ENCODE results near the gene FALEC. TPM values are rescaled to one million over a fixed set of nuclear protein-coding genes. Genes with fewer than 3 reads are reported as not detected.

Gene FALEC
- total and polyA plus RNA-seq, 2 experiments from 2014 or later: 1.7 TPM; not detected in 1

DNA sequence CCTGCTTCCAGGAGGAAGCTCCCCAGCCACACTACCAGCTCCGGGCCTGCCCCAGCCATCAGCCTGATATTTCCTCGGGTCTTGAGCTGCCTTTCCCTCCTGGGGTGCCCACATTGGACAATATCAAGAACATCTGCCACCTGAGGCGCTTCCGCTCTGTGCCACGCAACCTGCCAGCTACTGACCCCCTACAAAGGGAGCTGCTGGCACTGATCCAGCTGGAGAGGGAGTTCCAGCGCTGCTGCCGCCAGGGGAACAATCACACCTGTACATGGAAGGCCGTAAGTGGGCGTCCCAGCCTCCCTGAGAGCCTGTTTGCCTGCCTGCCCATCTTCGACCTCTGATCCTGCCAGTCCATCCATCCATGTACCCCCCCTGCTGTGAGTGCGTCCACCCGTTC, 4.0 kb upstream of the FALEC start:
- TF ChIP-seq EZH2 (IDR thresholded peaks at IDR 0.05; ENCODE audit: low read depth, unreplicated experiment): no peak
- TF ChIP-seq POLR2AphosphoS5 (IDR thresholded peaks at IDR 0.05; ENCODE audit: low read depth): no peak
- TF ChIP-seq, protein P1, sequence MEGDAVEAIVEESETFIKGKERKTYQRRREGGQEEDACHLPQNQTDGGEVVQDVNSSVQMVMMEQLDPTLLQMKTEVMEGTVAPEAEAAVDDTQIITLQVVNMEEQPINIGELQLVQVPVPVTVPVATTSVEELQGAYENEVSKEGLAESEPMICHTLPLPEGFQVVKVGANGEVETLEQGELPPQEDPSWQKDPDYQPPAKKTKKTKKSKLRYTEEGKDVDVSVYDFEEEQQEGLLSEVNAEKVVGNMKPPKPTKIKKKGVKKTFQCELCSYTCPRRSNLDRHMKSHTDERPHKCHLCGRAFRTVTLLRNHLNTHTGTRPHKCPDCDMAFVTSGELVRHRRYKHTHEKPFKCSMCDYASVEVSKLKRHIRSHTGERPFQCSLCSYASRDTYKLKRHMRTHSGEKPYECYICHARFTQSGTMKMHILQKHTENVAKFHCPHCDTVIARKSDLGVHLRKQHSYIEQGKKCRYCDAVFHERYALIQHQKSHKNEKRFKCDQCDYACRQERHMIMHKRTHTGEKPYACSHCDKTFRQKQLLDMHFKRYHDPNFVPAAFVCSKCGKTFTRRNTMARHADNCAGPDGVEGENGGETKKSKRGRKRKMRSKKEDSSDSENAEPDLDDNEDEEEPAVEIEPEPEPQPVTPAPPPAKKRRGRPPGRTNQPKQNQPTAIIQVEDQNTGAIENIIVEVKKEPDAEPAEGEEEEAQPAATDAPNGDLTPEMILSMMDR (conservative IDR thresholded peaks at IDR 0.05; ENCODE audit: low read depth in 2 of 2): no peak
- TF ChIP-seq NANOG (IDR thresholded peaks at IDR 0.05; ENCODE audit: borderline replicate concordance): no peak
- DNase-seq (ENCODE audit: low spot score): no peak
- peaks cover 10% of the 10 kb centered on the region for H3K4me1 Mint-ChIP-seq
- 0 out of 2 replicates have a peak, but pooled peaks cover 5% of the 10 kb centered on the region for H3K36me3 ChIP-seq (ENCODE audit: insufficient read depth)
- no peak overlapping the region for H3K4me3 ChIP-seq
- H3K79me2 ChIP-seq (replicated peaks; ENCODE audit: insufficient read depth): no peaks in the 10 kb centered on the region
- H4K20me1 ChIP-seq (replicated peaks; ENCODE audit: insufficient read depth): no peaks in the 10 kb centered on the region
- H3K27ac ChIP-seq (ENCODE audit: low read depth): no peak overlapping the region
- no peak overlapping the region for H3K27ac Mint-ChIP-seq
- H3K4me3 Mint-ChIP-seq: no peak overlapping the region; the same call in 2 of the 3 replicates
- H3K9me3 Mint-ChIP-seq: no peaks in the 10 kb centered on the region; the same call in 2 of the 3 replicates
- H3K27me3 ChIP-seq (ENCODE audit: insufficient read depth): no peaks in the 10 kb centered on the region
- no peak overlapping the region for H2AFZ ChIP-seq
- 0 out of 2 replicates have a peak, but pooled peaks cover 9% of the 10 kb centered on the region for H3F3A ChIP-seq (replicated peaks; ENCODE audit: low read depth)
- H3K27me3 Mint-ChIP-seq (ENCODE audit: insufficient read depth, low read depth, poor library complexity): peaks cover 29% of the 10 kb centered on the region
- H3K36me3 Mint-ChIP-seq (ENCODE audit: low read depth): peaks cover 17% of the 10 kb centered on the region
- ATAC-seq: no peak
- peaks cover 3% of the 10 kb centered on the region; the same call in 1 of the 2 replicates for H3K4me1 ChIP-seq (ENCODE audit: insufficient read depth)
- H3K4me2 ChIP-seq: no peak overlapping the region
- no peaks in the 10 kb centered on the region for H3K9me2 ChIP-seq (ENCODE audit: insufficient read depth)

DNA sequence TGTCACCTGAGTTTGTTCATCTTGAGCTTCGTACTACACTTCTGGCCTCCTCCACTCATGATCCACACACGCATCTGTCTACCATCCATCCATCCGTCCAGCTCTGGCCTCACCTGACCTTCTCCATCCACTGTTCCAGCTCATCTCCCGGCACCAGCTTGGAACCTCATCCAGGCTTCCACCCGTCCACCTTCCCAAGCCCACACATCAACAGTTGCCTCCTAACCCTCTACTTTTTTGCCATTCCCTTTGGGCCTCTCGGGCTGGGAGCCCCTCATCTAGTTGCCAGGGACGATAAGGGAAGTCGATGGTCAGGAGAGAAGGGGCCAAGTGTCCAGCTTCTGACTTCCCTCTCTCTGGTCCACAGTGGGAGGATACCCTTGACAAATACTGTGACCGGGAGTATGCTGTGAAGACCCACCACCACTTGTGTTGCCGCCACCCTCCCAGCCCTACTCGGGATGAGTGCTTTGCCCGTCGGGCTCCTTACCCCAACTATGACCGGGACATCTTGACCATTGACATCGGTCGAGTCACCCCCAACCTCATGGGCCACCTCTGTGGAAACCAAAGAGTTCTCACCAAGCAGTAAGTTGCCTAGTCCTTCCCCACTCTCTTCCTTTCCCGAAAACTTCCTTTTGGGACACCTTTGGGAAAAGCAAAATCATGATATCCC, 3.4 kb upstream of the FALEC start:
- Histone ChIP-seq H3K4me3 (no peak overlapping the region), H3K79me2 (replicated peaks; ENCODE audit: insufficient read depth) (no peaks in the 10 kb centered on the region), H3K4me1 (ENCODE audit: insufficient read depth) (peaks cover 7% of the 10 kb centered on the region; the same call in 1 of the 2 replicates), H3F3A (replicated peaks; ENCODE audit: low read depth) (0 out of 2 replicates have a peak, but pooled peaks cover 13% of the 10 kb centered on the region), H3K9me2 (ENCODE audit: insufficient read depth) (no peaks in the 10 kb centered on the region), H3K4me2 (no peak overlapping the region), H2AFZ (no peak overlapping the region), H3K27ac (ENCODE audit: low read depth) (no peak overlapping the region), H4K20me1 (replicated peaks; ENCODE audit: insufficient read depth) (no peaks in the 10 kb centered on the region), H3K27me3 (ENCODE audit: insufficient read depth) (no peaks in the 10 kb centered on the region), H3K36me3 (ENCODE audit: insufficient read depth) (no peaks in the 10 kb centered on the region)
- no peaks in the 10 kb centered on the region; the same call in 2 of the 3 replicates for H3K9me3 Mint-ChIP-seq
- H3K27me3 Mint-ChIP-seq (ENCODE audit: insufficient read depth, low read depth, poor library complexity): peaks cover 26% of the 10 kb centered on the region
- peaks cover 11% of the 10 kb centered on the region; the same call in 2 of the 3 replicates for H3K36me3 Mint-ChIP-seq (ENCODE audit: low read depth)
- peaks cover 13% of the 10 kb centered on the region for H3K4me1 Mint-ChIP-seq
- no peak overlapping the region; the same call in 2 of the 3 replicates for H3K4me3 Mint-ChIP-seq
- DNase-seq (ENCODE audit: low spot score) (no peak), ATAC-seq (no peak)
- H3K27ac Mint-ChIP-seq: no peak overlapping the region
- TF ChIP-seq, protein P2, sequence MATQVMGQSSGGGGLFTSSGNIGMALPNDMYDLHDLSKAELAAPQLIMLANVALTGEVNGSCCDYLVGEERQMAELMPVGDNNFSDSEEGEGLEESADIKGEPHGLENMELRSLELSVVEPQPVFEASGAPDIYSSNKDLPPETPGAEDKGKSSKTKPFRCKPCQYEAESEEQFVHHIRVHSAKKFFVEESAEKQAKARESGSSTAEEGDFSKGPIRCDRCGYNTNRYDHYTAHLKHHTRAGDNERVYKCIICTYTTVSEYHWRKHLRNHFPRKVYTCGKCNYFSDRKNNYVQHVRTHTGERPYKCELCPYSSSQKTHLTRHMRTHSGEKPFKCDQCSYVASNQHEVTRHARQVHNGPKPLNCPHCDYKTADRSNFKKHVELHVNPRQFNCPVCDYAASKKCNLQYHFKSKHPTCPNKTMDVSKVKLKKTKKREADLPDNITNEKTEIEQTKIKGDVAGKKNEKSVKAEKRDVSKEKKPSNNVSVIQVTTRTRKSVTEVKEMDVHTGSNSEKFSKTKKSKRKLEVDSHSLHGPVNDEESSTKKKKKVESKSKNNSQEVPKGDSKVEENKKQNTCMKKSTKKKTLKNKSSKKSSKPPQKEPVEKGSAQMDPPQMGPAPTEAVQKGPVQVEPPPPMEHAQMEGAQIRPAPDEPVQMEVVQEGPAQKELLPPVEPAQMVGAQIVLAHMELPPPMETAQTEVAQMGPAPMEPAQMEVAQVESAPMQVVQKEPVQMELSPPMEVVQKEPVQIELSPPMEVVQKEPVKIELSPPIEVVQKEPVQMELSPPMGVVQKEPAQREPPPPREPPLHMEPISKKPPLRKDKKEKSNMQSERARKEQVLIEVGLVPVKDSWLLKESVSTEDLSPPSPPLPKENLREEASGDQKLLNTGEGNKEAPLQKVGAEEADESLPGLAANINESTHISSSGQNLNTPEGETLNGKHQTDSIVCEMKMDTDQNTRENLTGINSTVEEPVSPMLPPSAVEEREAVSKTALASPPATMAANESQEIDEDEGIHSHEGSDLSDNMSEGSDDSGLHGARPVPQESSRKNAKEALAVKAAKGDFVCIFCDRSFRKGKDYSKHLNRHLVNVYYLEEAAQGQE (IDR thresholded peaks at IDR 0.05; ENCODE audit: unreplicated experiment): no peak
- TF ChIP-seq, protein P3, sequence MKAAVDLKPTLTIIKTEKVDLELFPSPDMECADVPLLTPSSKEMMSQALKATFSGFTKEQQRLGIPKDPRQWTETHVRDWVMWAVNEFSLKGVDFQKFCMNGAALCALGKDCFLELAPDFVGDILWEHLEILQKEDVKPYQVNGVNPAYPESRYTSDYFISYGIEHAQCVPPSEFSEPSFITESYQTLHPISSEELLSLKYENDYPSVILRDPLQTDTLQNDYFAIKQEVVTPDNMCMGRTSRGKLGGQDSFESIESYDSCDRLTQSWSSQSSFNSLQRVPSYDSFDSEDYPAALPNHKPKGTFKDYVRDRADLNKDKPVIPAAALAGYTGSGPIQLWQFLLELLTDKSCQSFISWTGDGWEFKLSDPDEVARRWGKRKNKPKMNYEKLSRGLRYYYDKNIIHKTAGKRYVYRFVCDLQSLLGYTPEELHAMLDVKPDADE (IDR thresholded peaks at IDR 0.05): no peak
- no peak for TF ChIP-seq STAT1 (IDR thresholded peaks at IDR 0.05; ENCODE audit: unreplicated experiment)
- no peak for TF ChIP-seq JUNB (IDR thresholded peaks at IDR 0.05; ENCODE audit: unreplicated experiment)
- TF ChIP-seq CREB1 (CRISPR knock-in tag; IDR thresholded peaks at IDR 0.05; ENCODE audit: low read depth): no peak
- TF ChIP-seq EZH2phosphoT487 (IDR thresholded peaks at IDR 0.05; ENCODE audit: unreplicated experiment): no peak
- no peak for TF ChIP-seq EZH2 (IDR thresholded peaks at IDR 0.05; ENCODE audit: low read depth, unreplicated experiment)

All from GM23338 (cell line).